Liver (tissue), 9 donors: ENCODE measurements around the gene YTHDF1. TPM values are rescaled to one million over a fixed set of nuclear protein-coding genes. Genes with fewer than 3 reads are reported as not detected.

Experiments used
- DNase-seq: peaks from one replicate; pipeline ENCODE4 v3.0.0-alpha.2; 2017; ENCODE audit warnings: low spot score
- H3K27ac ChIP-seq, 2 donors: one replicate each; pipeline ENCODE4 v1.7.0; 2013; ENCODE audit warnings: inconsistent platforms in 2 of 2, low read length in 2 of 2, control low read depth in 1 of 2, low read depth in 1 of 2, mild to moderate bottlenecking in 1 of 2
- H3K27me3 ChIP-seq, 4 donors: one replicate each; pipeline versions ENCODE4 v1.6.1 to v1.7.0; 2013; ENCODE audit warnings: low read length in 3 of 4, inconsistent platforms in 1 of 4, mild to moderate bottlenecking in 1 of 4, moderate library complexity in 1 of 4; ENCODE audit not compliant: control insufficient read depth in 4 of 4, insufficient read depth in 4 of 4
- H3K36me3 ChIP-seq, 4 donors: one replicate each; pipeline versions ENCODE4 v1.6.1 to v1.7.0; 2013; ENCODE audit warnings: low read length in 3 of 4, mild to moderate bottlenecking in 3 of 4, low read depth in 1 of 4, moderate library complexity in 1 of 4; ENCODE audit not compliant: control insufficient read depth in 4 of 4, insufficient read depth in 3 of 4
- H3K4me1 ChIP-seq, 4 donors: one replicate each; pipeline versions ENCODE4 v1.6.1 to v1.7.0; 2013; ENCODE audit warnings: low read length in 3 of 4, mild to moderate bottlenecking in 3 of 4, moderate library complexity in 1 of 4; ENCODE audit not compliant: control insufficient read depth in 4 of 4, insufficient read depth in 4 of 4
- H3K4me3 ChIP-seq, 3 donors: one replicate each; pipeline versions ENCODE4 v1.6.1 to v1.7.0; 2013; ENCODE audit warnings: low read length in 3 of 3, control low read depth in 1 of 3, low read depth in 1 of 3, mild to moderate bottlenecking in 1 of 3
- H3K9ac ChIP-seq, 2 donors: one replicate each; pipeline ENCODE4 v1.7.0; 2013; ENCODE audit warnings: low read length in 2 of 2, mild to moderate bottlenecking in 2 of 2, moderate library complexity in 2 of 2, control low read depth in 1 of 2, low read depth in 1 of 2
- H3K9me3 ChIP-seq, 4 donors: one replicate each; pipeline versions ENCODE4 v1.6.1 to v1.7.0; 2013; ENCODE audit warnings: low read length in 3 of 4; ENCODE audit not compliant: control insufficient read depth in 4 of 4
- ATF3 ChIP-seq: IDR thresholded peaks from 2 replicates; pipeline ENCODE4 v1.6.1; 2016; ENCODE audit warnings: antibody characterized with exemption
- FOXA1 ChIP-seq: IDR thresholded peaks from 2 replicates; pipeline ENCODE4 v1.6.1; 2016; ENCODE audit warnings: antibody characterized with exemption
- FOXA2 ChIP-seq: IDR thresholded peaks from 2 replicates; pipeline ENCODE4 v1.6.1; 2016; ENCODE audit warnings: antibody characterized with exemption
- GABPA ChIP-seq, 2 donors: IDR thresholded peaks in 1 of 2; conservative IDR thresholded peaks in 1 of 2; 2 replicates each; pipeline ENCODE4 v1.6.1; 2016; ENCODE audit warnings: antibody characterized with exemption in 2 of 2, mild to moderate bottlenecking in 1 of 2, moderate library complexity in 1 of 2
- HNF4A ChIP-seq, 2 donors: conservative IDR thresholded peaks; 2 replicates each; pipeline ENCODE4 v1.6.1; 2016; ENCODE audit warnings: antibody characterized with exemption in 2 of 2, mild to moderate bottlenecking in 2 of 2
- HNF4G ChIP-seq: IDR thresholded peaks from 2 replicates; pipeline ENCODE4 v1.6.1; 2016; ENCODE audit warnings: antibody characterized with exemption
- NR2F2 ChIP-seq: IDR thresholded peaks from 2 replicates; pipeline ENCODE4 v1.6.1; 2016; ENCODE audit warnings: antibody characterized with exemption
- RAD21 ChIP-seq, 2 donors: IDR thresholded peaks; 2 replicates each; pipeline ENCODE4 v1.6.1; 2016; ENCODE audit warnings: antibody characterized with exemption in 2 of 2, mild to moderate bottlenecking in 2 of 2
- SP1 ChIP-seq: IDR thresholded peaks from 2 replicates; pipeline ENCODE4 v1.6.1; 2018; ENCODE audit warnings: antibody characterized with exemption, mild to moderate bottlenecking
- TAF1 ChIP-seq: conservative IDR thresholded peaks from 2 replicates; pipeline ENCODE4 v1.6.1; 2016; ENCODE audit warnings: antibody characterized with exemption, mild to moderate bottlenecking
- ZBTB33 ChIP-seq: IDR thresholded peaks from 2 replicates; pipeline ENCODE4 v1.6.1; 2016; ENCODE audit warnings: antibody characterized with exemption
- WGBS: extraction: QIAGEN DNeasy Blood & Tissue Kit; methylation state at CpG from one replicate; pipeline ENCODE4 v1.1.7; 2013; 5-methylcytosine and 5-hydroxymethylcytosine counted together
- polyA plus RNA-seq, 2 donors: library from polyadenylated mRNA; stranded (reverse) in 1 of 2; unstranded in 1 of 2; fragments of 200-250 nt in 1 of 2; fragments of >200 nt in 1 of 2; fragmentation: Nextera tagmentation in 1 of 2; extraction: Ambion mirVana in 1 of 2; gene quantifications; one replicate each; pipeline versions ENCODE4 v1.2.1 to v1.2.3, GENCODE V29; 2013 to 2015
- total RNA-seq, 2 donors: library from RNA; depleted of rRNA; stranded (reverse); fragments of >200 nt; gene quantifications; one replicate each; pipeline ENCODE4 v1.2.3, GENCODE V29; 2014
- TF ChIP-seq, protein P1 (sequence below): IDR thresholded peaks from 2 replicates; pipeline ENCODE4 v1.6.1; 2016; ENCODE audit warnings: antibody characterized with exemption, mild to moderate bottlenecking
- donor health status: healthy.
- donor health status: healthy.
- donor health status: healthy.
- donor health status: healthy.
- donor health status: healthy.

YTHDF1 gene
- total and polyA plus RNA-seq, 4 donors, result 6.8 to 19.5 (median 14.9) TPM

DNA sequence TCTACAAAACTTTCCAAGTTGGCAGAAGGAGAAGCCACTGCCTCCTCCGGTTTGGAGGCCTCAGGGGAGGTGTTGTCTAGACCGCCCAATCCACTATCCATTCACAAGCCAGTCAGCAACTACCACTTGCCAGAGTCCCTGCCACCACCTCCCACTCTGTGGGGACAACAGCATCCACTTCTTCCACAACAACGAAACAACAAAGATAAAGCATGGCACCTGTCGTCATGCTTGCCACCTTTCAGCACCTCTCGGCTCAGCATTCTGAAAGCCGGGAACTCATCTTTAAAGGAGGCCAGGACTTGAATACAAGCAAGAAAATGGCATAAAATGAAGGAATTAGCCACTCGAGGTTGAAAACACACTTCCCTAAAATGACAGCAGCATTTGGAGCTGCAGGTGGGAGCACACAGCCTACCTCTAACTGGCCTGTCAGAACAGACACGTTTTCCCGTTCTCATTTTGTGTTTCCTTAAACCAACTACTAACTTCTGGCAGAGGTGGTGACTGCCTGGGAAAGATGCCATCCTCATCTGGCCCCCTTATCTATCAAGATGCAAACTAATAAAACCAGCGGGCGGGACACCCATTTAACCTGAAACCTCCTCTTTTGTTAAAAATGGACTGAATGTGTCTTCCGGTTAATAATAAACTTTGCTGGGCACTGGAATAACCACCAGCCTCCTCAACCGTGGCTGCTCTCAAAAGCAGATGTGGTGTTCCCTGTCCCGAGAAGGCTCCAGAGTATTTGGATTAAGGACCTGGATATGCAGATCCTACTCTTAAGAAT, 21.7 kb downstream of the YTHDF1 start:
- 83% methylated on average over 14 of the region's 14 CpGs for WGBS
- no peak for DNase-seq
- Histone ChIP-seq H3K9me3 (no peaks in the 10 kb centered on the region), H3K4me1 (peaks cover 0 to 10% (median 5%) of the 10 kb centered on the region in 4 donors), H3K36me3 (peaks cover 5 to 14% (median 7%) of the 10 kb centered on the region in 4 donors), H3K27me3 (no peaks in the 10 kb centered on the region), H3K27ac (no peak overlapping the region), H3K9ac (no peak overlapping the region), H3K4me3 (no peak overlapping the region)
- TF ChIP-seq FOXA1, result no peak
- TF ChIP-seq SP1, result no peak
- TF ChIP-seq HNF4G, result no peak
- TF ChIP-seq RAD21 (IDR thresholded peaks at IDR 0.05), result no peak

GRCh38 chr20:63192721-63193120, 23.2 kb downstream of the YTHDF1 start:
- TF ChIP-seq GABPA (IDR thresholded peaks at IDR 0.05 in 1 of 2, conservative IDR thresholded peaks at IDR 0.05 in 1 of 2), result no peak
- TF ChIP-seq ZBTB33, result no peak
- TF ChIP-seq FOXA1, result no peak
- TF ChIP-seq FOXA2, result no peak
- TF ChIP-seq NR2F2, result no peak
- no peak for TF ChIP-seq SP1
- TF ChIP-seq HNF4A (conservative IDR thresholded peaks at IDR 0.05), result no peak
- no peak for TF ChIP-seq HNF4G
- no peak for TF ChIP-seq TAF1
- no peak for TF ChIP-seq ATF3
- TF ChIP-seq, protein P1, sequence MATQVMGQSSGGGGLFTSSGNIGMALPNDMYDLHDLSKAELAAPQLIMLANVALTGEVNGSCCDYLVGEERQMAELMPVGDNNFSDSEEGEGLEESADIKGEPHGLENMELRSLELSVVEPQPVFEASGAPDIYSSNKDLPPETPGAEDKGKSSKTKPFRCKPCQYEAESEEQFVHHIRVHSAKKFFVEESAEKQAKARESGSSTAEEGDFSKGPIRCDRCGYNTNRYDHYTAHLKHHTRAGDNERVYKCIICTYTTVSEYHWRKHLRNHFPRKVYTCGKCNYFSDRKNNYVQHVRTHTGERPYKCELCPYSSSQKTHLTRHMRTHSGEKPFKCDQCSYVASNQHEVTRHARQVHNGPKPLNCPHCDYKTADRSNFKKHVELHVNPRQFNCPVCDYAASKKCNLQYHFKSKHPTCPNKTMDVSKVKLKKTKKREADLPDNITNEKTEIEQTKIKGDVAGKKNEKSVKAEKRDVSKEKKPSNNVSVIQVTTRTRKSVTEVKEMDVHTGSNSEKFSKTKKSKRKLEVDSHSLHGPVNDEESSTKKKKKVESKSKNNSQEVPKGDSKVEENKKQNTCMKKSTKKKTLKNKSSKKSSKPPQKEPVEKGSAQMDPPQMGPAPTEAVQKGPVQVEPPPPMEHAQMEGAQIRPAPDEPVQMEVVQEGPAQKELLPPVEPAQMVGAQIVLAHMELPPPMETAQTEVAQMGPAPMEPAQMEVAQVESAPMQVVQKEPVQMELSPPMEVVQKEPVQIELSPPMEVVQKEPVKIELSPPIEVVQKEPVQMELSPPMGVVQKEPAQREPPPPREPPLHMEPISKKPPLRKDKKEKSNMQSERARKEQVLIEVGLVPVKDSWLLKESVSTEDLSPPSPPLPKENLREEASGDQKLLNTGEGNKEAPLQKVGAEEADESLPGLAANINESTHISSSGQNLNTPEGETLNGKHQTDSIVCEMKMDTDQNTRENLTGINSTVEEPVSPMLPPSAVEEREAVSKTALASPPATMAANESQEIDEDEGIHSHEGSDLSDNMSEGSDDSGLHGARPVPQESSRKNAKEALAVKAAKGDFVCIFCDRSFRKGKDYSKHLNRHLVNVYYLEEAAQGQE, result no peak
- WGBS, result 96% methylated on average over 21 of the region's 21 CpGs

More at GRCh38 chr20:63192721-63193120, 23.2 kb downstream of the YTHDF1 start:
- no peak overlapping the region for H3K9ac ChIP-seq
- H3K4me1 ChIP-seq, result no peaks in the 10 kb centered on the region
- H3K27ac ChIP-seq, result no peak overlapping the region
- no peaks in the 10 kb centered on the region for H3K27me3 ChIP-seq
- H3K9me3 ChIP-seq, result no peaks in the 10 kb centered on the region
- H3K36me3 ChIP-seq, result peaks cover 5 to 14% (median 7%) of the 10 kb centered on the region in 4 donors
- no peak for DNase-seq
- H3K4me3 ChIP-seq, result no peak overlapping the region
